Measurements from ENCODE around the gene COL18A1.

DNA sequence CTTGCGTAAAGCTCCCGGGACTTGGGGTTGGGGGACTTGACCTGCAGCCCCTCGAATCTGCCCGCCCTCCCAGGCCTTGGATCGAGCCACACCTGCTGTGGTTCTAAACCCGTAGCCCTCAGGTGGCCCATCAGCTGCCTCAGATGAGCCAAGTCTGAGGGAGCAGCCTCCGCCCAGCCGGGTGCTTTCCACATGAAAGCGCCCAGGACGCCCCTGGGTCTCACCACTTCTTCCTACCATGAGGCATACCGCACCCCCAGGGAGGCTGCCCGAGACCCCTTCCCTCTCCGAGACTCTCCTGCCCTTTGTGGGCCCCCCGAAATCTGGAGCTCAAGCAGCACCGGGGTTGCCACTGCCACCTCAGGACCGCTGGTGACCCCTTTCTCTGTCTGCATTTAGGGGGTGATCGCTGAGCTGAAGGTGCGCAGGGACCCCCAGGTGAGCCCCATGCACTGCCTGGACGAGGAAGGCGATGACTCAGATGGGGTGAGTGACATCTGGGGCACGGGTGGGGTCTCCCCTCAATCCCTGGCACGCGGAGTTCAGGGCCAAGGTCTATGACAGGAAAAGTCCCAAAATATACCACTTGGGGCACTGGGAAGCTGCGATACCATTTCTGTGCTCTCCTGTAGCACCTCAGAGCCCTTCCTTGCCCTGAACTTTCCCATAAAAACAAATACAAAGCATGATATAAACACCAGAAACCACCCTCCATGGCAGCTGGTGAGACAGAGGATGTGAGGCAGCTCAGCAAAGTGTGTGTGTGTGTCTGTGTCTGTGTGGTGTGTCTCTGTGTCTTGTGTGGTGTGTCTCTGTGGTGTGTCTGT is 68.7 kb downstream of the COL18A1 start:
- TF ChIP-seq POLR2A (IDR thresholded peaks at IDR 0.05), result no peak
- TF ChIP-seq, protein P1, sequence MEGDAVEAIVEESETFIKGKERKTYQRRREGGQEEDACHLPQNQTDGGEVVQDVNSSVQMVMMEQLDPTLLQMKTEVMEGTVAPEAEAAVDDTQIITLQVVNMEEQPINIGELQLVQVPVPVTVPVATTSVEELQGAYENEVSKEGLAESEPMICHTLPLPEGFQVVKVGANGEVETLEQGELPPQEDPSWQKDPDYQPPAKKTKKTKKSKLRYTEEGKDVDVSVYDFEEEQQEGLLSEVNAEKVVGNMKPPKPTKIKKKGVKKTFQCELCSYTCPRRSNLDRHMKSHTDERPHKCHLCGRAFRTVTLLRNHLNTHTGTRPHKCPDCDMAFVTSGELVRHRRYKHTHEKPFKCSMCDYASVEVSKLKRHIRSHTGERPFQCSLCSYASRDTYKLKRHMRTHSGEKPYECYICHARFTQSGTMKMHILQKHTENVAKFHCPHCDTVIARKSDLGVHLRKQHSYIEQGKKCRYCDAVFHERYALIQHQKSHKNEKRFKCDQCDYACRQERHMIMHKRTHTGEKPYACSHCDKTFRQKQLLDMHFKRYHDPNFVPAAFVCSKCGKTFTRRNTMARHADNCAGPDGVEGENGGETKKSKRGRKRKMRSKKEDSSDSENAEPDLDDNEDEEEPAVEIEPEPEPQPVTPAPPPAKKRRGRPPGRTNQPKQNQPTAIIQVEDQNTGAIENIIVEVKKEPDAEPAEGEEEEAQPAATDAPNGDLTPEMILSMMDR (IDR thresholded peaks at IDR 0.05), result no peak
